Esophagus muscularis mucosa (tissue), 4 donors: ENCODE data around the gene EPPIN. TPM values are rescaled to one million over a fixed set of nuclear protein-coding genes. Genes with fewer than 3 reads are reported as not detected.
A peak's percentile ranks its signal among the peaks of the same experiment; 100 is the strongest.

Source experiments
- DNase-seq: peaks from one replicate; pipeline ENCODE4 v3.0.0-alpha.2; 2017; ENCODE audit errors: extremely low spot score
- H3K27ac ChIP-seq, 4 donors: fragments of 200-600 bp; sonication (generic); replicated peaks in 1 of 4; 1 replicate in 3 of 4; 2 replicates in 1 of 4; pipeline ENCODE4 v1.5.1; 2016 to 2019; ENCODE audit warnings: mild to moderate bottlenecking in 1 of 4
- H3K27me3 ChIP-seq, 4 donors: fragments of 200-600 bp; sonication (generic); one replicate each; pipeline versions ENCODE4 v1.5.1 to v1.6.0; 2016 to 2019
- H3K36me3 ChIP-seq, 4 donors: fragments of 200-600 bp; sonication (generic); one replicate each; pipeline ENCODE4 v1.5.1; 2016 to 2019
- H3K4me1 ChIP-seq, 4 donors: fragments of 200-600 bp; sonication (generic); one replicate each; pipeline ENCODE4 v1.5.1; 2016 to 2019
- H3K4me3 ChIP-seq, 4 donors: fragments of 200-600 bp; sonication (generic); 1 replicate in 2 of 4; 2 replicates in 2 of 4; pipeline ENCODE4 v1.5.1; 2016 to 2019; ENCODE audit warnings: mild to moderate bottlenecking in 4 of 4, moderate library complexity in 1 of 4
- H3K9me3 ChIP-seq, 4 donors: fragments of 200-600 bp; sonication (generic); 1 replicate in 3 of 4; 2 replicates in 1 of 4; pipeline ENCODE4 v1.5.1; 2016 to 2019
- CTCF ChIP-seq, 3 experiments: fragments of 200-600 bp in 2 of 3; fragments of 450-650 bp in 1 of 3; sonication (generic) in 2 of 3; IDR thresholded peaks; one replicate each; pipeline ENCODE4 v1.5.1; 2017 to 2019; ENCODE audit warnings: antibody characterized with exemption in 3 of 3, mild to moderate bottlenecking in 2 of 3, moderate library complexity in 1 of 3
- EP300 ChIP-seq: sonication (generic); formaldehyde crosslinking; IDR thresholded peaks from one replicate; pipeline ENCODE4 v1.6.1; 2017; ENCODE audit warnings: antibody characterized with exemption
- POLR2A ChIP-seq: fragments of 450-650 bp; IDR thresholded peaks from one replicate; pipeline ENCODE4 v1.6.1; 2017; ENCODE audit warnings: antibody characterized with exemption, moderate library complexity, mild to moderate bottlenecking, low read depth
- POLR2AphosphoS5 ChIP-seq, 2 donors: sonication (generic); formaldehyde crosslinking; IDR thresholded peaks; one replicate each; pipeline ENCODE4 v1.6.1; 2017; ENCODE audit warnings: antibody characterized with exemption in 2 of 2
- WGBS: methylation state at CpG from one replicate; pipeline ENCODE4 v1.1.5; 2018; 5-methylcytosine and 5-hydroxymethylcytosine counted together
- intact Hi-C: fragments of 100-400 bp; cut with DNase I; formaldehyde crosslinking; loops from one replicate; pipeline ENCODE4 v1.15.1; 2023
- total RNA-seq, 4 donors: library from RNA; depleted of rRNA; stranded (reverse); fragments of >200 nt; gene quantifications; one replicate each; pipeline versions ENCODE4 v1.1.0 to v1.2.1, GENCODE V29; 2016

EPPIN gene
- total RNA-seq, 4 donors from 2014 or later: not detected

- no peaks in the 10 kb centered on the region for H3K36me3 ChIP-seq
- no peak overlapping the region for H3K4me3 ChIP-seq
- H3K27ac ChIP-seq: no peak overlapping the region
- WGBS: 34% methylated on average over 5 of the region's 5 CpGs
- TF ChIP-seq POLR2AphosphoS5 (IDR thresholded peaks at IDR 0.05): no peak
- TF ChIP-seq CTCF (IDR thresholded peaks at IDR 0.05): peak in 2 of 3 experiments; percentile 33 to 42
- H3K9me3 ChIP-seq: peaks cover 0 to under 1% (median 0%) of the 10 kb centered on the region in 4 donors
- H3K4me1 ChIP-seq: no peaks in the 10 kb centered on the region
- peaks cover 0 to 12% (median 0%) of the 10 kb centered on the region in 4 donors for H3K27me3 ChIP-seq
- DNase-seq: peak; percentile 55
- intact Hi-C loops: loop anchor here (5.0 kb wide), 1 partner anchor 226 kb away; no protein-coding TSS in a partner anchor
Measured at GRCh38 chr20:45545754-45546453, 1.3 kb downstream of the EPPIN start.

DNA sequence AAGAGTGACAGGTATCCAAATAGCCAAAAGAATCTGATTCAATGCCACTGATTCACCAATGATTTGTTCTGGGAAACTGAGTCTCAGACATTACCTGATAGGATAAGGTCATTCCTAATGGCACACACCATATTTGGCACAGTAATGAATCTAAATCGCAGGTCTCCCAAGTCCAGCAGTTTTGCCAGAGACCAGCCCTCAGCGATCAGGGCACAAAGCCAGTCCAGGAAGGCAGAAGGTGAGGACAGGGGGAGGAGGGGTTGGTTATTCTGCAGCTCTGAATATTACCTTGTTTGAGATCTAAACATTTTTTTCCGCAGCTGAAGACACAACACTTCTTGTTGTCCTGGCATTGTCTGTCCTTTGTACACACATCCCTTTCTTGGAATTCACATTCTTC, 1.9 kb downstream of the EPPIN start:
- no peaks in the 10 kb centered on the region for H3K36me3 ChIP-seq
- H3K4me1 ChIP-seq: no peaks in the 10 kb centered on the region
- DNase-seq: peak; percentile 75
- H3K27me3 ChIP-seq: peaks cover 0 to 18% (median 0%) of the 10 kb centered on the region in 4 donors
- H3K27ac ChIP-seq: no peak overlapping the region
- intact Hi-C loops: loop anchor here (5.0 kb wide), 1 partner anchor 227 kb away; no protein-coding TSS in a partner anchor
- no peak overlapping the region for H3K4me3 ChIP-seq
- WGBS: 86% methylated on average over 3 of the region's 3 CpGs
- TF ChIP-seq CTCF (IDR thresholded peaks at IDR 0.05) (no peak), EP300 (no peak), POLR2A (no peak), POLR2AphosphoS5 (IDR thresholded peaks at IDR 0.05) (no peak)
- H3K9me3 ChIP-seq: no peaks in the 10 kb centered on the region

DNA sequence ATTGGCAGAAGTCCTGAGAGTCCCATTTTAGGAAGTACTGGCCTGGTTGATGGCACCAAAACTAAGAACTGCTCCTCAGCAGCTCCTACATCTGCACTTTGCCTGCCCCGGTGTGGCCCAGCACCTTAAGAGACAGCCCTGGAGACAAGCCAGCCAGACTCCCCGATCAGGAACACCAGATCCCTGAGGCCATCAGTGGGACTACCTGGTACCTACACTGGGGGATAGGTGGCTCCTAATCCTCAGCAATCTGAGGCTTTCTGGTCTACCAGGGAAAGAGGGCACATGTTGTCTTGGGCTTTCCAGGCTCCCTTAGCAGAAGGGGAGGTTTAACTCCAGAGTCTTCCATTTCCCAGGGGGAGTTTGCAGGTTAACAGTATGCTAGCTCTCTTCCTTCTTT, 7.8 kb downstream of the EPPIN start, which contains the start of gene WFDC6:
Gene WFDC6, minus strand, starts transcription at position 101 of the 400 bp plus-strand sequence. Its CDS starts 75 bp downstream, at position 26.
- Histone ChIP-seq H3K4me1 (no peaks in the 10 kb centered on the region), H3K36me3 (no peaks in the 10 kb centered on the region), H3K27ac (no peak within 1 kb of the TSS), H3K9me3 (no peaks in the 10 kb centered on the region), H3K4me3 (no peak within 1 kb of the TSS), H3K27me3 (peaks cover 0 to 46% (median 0%) of the 10 kb centered on the region in 4 donors)
- intact Hi-C loops: no loop called here
- no peak for DNase-seq
- TF ChIP-seq EP300: no peak
- TF ChIP-seq CTCF (IDR thresholded peaks at IDR 0.05): no peak
- no peak for TF ChIP-seq POLR2A
- TF ChIP-seq POLR2AphosphoS5 (IDR thresholded peaks at IDR 0.05): no peak
- WGBS: no CpG with 5 or more reads among the region's 2 CpGs

- no peaks in the 10 kb centered on the region for H3K4me1 ChIP-seq
- intact Hi-C loops: no loop called here
- no peaks in the 10 kb centered on the region for H3K36me3 ChIP-seq
- H3K27ac ChIP-seq: no peak overlapping the region
- TF ChIP-seq POLR2AphosphoS5 (IDR thresholded peaks at IDR 0.05) (no peak), EP300 (no peak), POLR2A (no peak), CTCF (IDR thresholded peaks at IDR 0.05) (no peak)
- H3K4me3 ChIP-seq: no peak overlapping the region
- H3K9me3 ChIP-seq: no peaks in the 10 kb centered on the region
- peaks cover 0 to 43% (median 0%) of the 10 kb centered on the region in 4 donors for H3K27me3 ChIP-seq
- WGBS: 47% methylated on average over 7 of the region's 7 CpGs
- DNase-seq: no peak
Measured at GRCh38 chr20:45538209-45538799, 8.9 kb downstream of the EPPIN start.
